Loucy (cell line): Measurements from ENCODE around the gene ADCY9.

ENCODE experiments used
- H2AFZ ChIP-seq: fragments of 200-600 bp; sonication (generic); 2 replicates; pipeline ENCODE4 v1.6.0; 2016; ENCODE audit warnings: antibody characterized with exemption, mild to moderate bottlenecking, low read length, moderate library complexity
- H3F3A ChIP-seq: fragments of 200-600 bp; 2 replicates; pipeline ENCODE4 v1.6.0; 2016; ENCODE audit warnings: antibody characterized with exemption, low read depth, mild to moderate bottlenecking
- H3K27me3 ChIP-seq: fragments of 200-600 bp; sonication (generic); 2 replicates; pipeline ENCODE4 v1.6.1; 2014; ENCODE audit warnings: low read length, mild to moderate bottlenecking; ENCODE audit not compliant: insufficient read depth, poor library complexity, severe bottlenecking
- H3K36me3 ChIP-seq: fragments of 200-600 bp; sonication (generic); 2 replicates; pipeline ENCODE4 v1.6.1; 2016; ENCODE audit warnings: low read length; ENCODE audit not compliant: insufficient read depth
- H3K4me1 ChIP-seq: fragments of 200-600 bp; sonication (generic); 2 replicates; pipeline ENCODE4 v1.5.1; 2014; ENCODE audit warnings: low read length, mild to moderate bottlenecking; ENCODE audit not compliant: insufficient read depth, poor library complexity, severe bottlenecking
- H3K4me2 ChIP-seq: fragments of 200-600 bp; sonication (generic); 2 replicates; pipeline ENCODE4 v1.6.0; 2014; ENCODE audit warnings: antibody characterized with exemption, low read length, low read depth, mild to moderate bottlenecking; ENCODE audit not compliant: poor library complexity, severe bottlenecking
- H3K4me3 ChIP-seq: fragments of 200-600 bp; sonication (generic); 2 replicates; pipeline ENCODE4 v1.5.1; 2014; ENCODE audit warnings: low read length, mild to moderate bottlenecking, mixed read lengths; ENCODE audit not compliant: poor library complexity, severe bottlenecking
- H3K79me2 ChIP-seq: fragments of 200-600 bp; sonication (generic); 2 replicates; pipeline ENCODE4 v1.6.1; 2014; ENCODE audit warnings: low read length; ENCODE audit not compliant: insufficient read depth
- H3K9ac ChIP-seq: fragments of 200-600 bp; sonication (generic); 2 replicates; pipeline ENCODE4 v1.6.0; 2014; ENCODE audit warnings: mild to moderate bottlenecking, low read depth, low read length, moderate library complexity; ENCODE audit not compliant: poor library complexity, severe bottlenecking
- H3K9me2 ChIP-seq: fragments of 200-600 bp; sonication (generic); replicated peaks from 2 replicates; pipeline ENCODE4 v1.6.1; 2016; ENCODE audit warnings: low read depth, low read length, mixed read lengths
- H3K9me3 ChIP-seq: fragments of 200-600 bp; sonication (generic); 2 replicates; pipeline ENCODE4 v1.6.1; 2014; ENCODE audit warnings: mild to moderate bottlenecking, antibody characterized with exemption, low read length, low read depth; ENCODE audit not compliant: insufficient read depth
- H4K20me1 ChIP-seq: fragments of 200-600 bp; sonication (generic); 2 replicates; pipeline ENCODE4 v1.6.0; 2014; ENCODE audit warnings: antibody characterized with exemption, low read length, mild to moderate bottlenecking; ENCODE audit not compliant: insufficient read depth, poor library complexity, severe bottlenecking
- CTCF ChIP-seq: fragments of 200-600 bp; sonication (generic); conservative IDR thresholded peaks from 2 replicates; pipeline ENCODE4 v1.5.1; 2014; ENCODE audit warnings: mild to moderate bottlenecking, antibody characterized with exemption, low read length
- EZH2phosphoT487 ChIP-seq: fragments of 200-600 bp; IDR thresholded peaks from 2 replicates; pipeline ENCODE4 v1.6.1; 2018; ENCODE audit warnings: antibody characterized with exemption, mild to moderate bottlenecking, moderate library complexity, borderline replicate concordance

Gene ADCY9

GRCh38 chr16:4101421-4102219 lies 14.6 kb downstream of the ADCY9 start:
- TF ChIP-seq EZH2phosphoT487: no peak
- no peak for TF ChIP-seq CTCF
- Histone ChIP-seq H3K4me3 (no peak overlapping the region), H3K27me3 (no peaks in the 10 kb centered on the region), H3K4me2 (no peak overlapping the region), H4K20me1 (no peaks in the 10 kb centered on the region), H3F3A (no peaks in the 10 kb centered on the region), H3K36me3 (no peaks in the 10 kb centered on the region), H3K4me1 (no peaks in the 10 kb centered on the region), H3K9me3 (no peaks in the 10 kb centered on the region), H3K9ac (no peak overlapping the region), H3K9me2 (no peaks in the 10 kb centered on the region), H3K79me2 (no peaks in the 10 kb centered on the region), H2AFZ (no peak overlapping the region)

GRCh38 chr16:4098501-4098900 lies 17.7 kb downstream of the ADCY9 start:
- H3K4me2 ChIP-seq: no peak overlapping the region
- no peaks in the 10 kb centered on the region for H3K27me3 ChIP-seq
- H3K79me2 ChIP-seq: no peaks in the 10 kb centered on the region

GRCh38 chr16:4097826-4098240 lies 18.4 kb downstream of the ADCY9 start:
- Histone ChIP-seq H3K9me2 (no peaks in the 10 kb centered on the region), H2AFZ (no peak overlapping the region), H3K9me3 (no peaks in the 10 kb centered on the region), H3K79me2 (no peaks in the 10 kb centered on the region), H3F3A (no peaks in the 10 kb centered on the region), H3K36me3 (no peaks in the 10 kb centered on the region), H3K4me3 (no peak overlapping the region), H3K4me2 (no peak overlapping the region), H3K9ac (no peak overlapping the region), H3K4me1 (no peaks in the 10 kb centered on the region), H4K20me1 (no peaks in the 10 kb centered on the region), H3K27me3 (no peaks in the 10 kb centered on the region)
- TF ChIP-seq EZH2phosphoT487 (no peak), CTCF (no peak)

More at GRCh38 chr16:4098501-4098900, 17.7 kb downstream of the ADCY9 start:
- Histone ChIP-seq H3K9me2 (no peaks in the 10 kb centered on the region), H4K20me1 (no peaks in the 10 kb centered on the region), H3K36me3 (no peaks in the 10 kb centered on the region), H3K4me1 (no peaks in the 10 kb centered on the region), H3K4me3 (no peak overlapping the region), H2AFZ (no peak overlapping the region), H3K9me3 (no peaks in the 10 kb centered on the region), H3K9ac (no peak overlapping the region), H3F3A (no peaks in the 10 kb centered on the region)
- TF ChIP-seq CTCF: no peak
- TF ChIP-seq EZH2phosphoT487: no peak
